GM19099 (cell line): ENCODE measurements around the gene TOP2A.

Experiments used
- POLR2A ChIP-seq: IDR thresholded peaks from 3 replicates; pipeline ENCODE4 v1.6.1; 2011; ENCODE audit warnings: low read depth; ENCODE audit not compliant: insufficient read length; ENCODE audit errors: extremely low read depth

The TOP2A gene

DNA sequence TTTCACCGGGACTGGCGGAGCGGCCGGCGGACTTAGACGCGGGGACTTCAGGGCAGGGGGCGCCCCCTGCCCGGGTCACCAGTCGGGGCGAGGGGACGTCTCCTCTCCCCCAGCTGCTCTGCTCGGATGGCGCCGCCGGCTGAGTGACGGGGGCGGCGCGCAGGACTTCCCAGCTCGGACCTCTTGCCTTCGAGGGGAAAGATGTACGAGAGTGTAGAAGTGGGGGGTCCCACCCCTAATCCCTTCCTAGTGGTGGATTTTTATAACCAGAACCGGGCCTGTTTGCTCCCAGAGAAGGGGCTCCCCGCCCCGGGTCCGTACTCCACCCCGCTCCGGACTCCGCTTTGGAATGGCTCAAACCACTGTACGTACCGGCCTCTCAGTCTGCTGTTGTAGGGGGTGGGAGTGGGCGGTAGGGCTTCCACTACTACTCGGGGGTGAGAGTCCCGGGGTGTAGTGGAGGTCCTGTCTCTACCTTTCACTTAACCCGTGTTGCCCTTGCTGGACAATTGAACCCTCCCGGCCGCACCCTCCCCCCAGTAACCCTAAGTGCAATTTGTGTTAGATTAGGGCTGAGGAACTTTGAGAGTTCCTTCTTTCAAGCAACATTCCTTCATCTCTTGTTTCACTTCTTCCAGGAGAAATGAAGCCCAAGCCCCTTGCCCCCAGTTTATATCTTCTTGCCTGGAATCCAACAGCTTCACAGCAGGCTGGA is 75.0 kb downstream of the TOP2A start:
- no peak for TF ChIP-seq POLR2A

DNA sequence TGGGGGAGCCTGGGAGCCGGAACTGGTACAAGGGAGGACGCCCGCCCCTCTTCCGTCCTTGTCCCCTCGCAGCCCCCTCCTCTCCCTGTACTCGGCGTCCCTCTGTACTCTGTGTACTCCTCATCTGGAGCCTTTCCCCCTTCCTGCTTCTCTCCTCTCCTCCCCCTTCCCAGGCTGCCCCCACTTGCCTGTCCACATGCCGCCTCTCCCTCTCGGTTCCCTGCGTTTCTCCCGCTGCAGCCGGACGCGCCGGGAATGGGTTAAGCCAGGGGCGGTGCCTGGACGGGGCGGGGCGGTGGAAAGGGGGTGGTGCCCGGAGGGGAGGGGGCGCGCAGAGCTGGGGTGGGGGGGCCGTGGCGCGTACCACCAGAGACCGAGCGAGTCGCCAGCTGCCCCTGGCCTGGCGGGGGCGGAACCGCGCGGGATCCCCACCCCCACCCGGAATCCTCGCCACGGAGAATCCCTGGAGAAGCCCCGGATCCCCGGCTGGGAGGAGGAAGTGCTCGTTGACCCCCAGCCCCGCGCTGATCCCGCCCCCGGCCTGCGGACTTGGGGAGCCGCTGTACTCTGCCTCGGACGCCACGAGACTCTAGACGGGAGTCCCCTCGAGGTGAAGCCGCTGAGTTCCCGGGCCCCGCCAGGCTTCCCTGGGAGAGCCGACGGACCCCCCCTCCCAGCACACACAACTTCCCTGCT is 75.7 kb downstream of the TOP2A start:
- no peak for TF ChIP-seq POLR2A

DNA sequence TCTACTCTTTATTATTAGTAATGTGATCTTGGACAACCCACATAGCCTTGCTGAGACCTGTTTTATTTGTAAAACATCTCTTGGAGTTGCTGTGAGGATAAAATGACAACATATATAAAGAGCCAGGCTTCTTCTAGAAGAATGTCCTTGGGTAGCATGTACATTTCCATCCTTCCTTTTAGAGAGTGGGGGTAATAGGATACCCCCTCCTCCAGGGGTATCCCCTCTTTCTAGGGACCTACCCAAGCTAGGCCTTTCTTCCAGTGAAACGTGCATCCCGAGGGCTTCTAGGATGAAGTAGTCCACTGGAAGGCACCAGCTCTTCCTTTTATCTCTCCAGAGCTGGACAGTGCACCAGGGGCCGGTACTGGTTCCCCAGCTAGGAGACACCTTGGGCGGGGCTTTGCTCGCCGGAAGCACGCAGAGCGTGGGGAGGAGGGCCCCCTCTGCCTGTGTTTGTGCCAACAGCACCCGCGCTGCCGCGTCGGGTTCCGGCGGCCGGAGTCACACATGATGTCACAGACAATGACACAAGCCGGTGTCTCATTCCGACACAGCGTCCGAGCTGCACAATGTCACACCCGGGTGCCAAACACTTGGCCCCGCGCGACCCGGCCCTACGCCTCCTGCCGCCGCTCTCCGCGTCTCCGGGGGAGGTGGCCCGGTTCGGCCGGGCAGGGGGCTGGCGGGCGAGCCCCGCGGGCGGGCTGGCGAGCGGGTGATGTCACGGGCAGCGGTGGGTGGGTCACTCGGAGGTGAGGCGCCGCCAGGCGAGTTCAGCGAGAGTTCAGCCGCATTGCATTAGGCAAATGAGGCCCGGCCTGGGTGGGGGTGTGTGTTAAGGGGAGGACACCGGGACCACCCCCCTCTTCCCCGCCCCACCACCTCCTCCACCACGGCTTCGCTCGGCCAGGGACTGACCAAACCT is 76.6 kb downstream of the TOP2A start:
- TF ChIP-seq POLR2A = peak; percentile 31

DNA sequence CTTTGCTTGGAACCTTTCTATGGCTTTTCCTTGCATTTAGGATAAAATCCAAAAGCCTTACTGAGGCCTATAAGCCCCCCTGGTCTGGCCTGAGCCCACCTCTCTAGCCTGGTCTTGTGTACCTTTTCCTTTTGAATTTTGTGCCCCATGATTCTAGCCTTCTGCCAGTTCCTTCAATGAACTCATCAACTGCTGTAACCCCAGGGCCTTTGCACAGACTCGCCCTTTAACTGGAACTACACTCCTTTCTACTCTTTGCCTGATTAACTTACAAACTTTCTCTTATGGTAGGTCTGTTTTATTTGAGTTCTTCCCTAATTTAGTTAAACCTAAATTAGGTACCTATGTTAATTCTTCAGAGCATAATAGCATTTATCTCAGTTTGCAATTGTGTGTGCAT is 77.4 kb downstream of the TOP2A start:
- no peak for TF ChIP-seq POLR2A

DNA sequence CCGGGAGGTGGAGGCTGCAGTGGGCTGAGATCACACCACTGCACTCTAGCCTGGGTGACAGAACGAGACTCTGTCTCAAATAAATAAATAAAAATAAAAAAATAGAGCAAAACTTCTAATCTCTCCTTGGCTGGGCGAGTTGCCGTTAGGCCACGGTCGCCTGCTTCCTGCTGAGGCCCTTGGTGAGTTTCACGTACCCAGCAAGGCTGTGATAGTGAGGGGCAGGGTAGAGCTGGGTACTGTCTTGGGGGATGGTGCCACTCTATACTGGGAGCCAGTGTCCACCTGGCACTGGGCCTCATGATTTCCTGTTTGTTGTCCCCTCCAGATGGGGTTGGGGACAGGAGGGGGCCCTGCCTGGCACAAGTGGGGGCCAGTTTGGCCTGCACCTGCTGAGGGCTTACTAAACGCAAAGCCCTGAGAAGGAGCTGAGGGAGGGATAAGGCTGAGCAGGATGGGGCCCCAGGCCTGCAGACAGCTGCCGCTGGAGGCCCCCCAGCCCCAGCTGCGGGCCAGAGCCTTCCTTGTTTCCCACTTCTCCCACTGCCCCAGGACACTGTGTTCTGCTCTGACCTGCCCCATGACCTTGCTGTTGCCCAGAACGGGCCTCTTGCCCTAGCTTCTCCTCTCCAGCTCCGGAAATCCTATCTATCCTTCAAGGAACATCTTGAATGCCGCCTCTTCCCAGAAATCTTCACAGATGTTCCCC is 78.6 kb downstream of the TOP2A start:
- no peak for TF ChIP-seq POLR2A
